ENCODE measurements around the gene TESMIN.

Gene TESMIN

GRCh38 chr11:68659158-68659921 lies 92.0 kb downstream of the TESMIN start:
- no peak for DNase-seq (ENCODE audit: low spot score)

DNA sequence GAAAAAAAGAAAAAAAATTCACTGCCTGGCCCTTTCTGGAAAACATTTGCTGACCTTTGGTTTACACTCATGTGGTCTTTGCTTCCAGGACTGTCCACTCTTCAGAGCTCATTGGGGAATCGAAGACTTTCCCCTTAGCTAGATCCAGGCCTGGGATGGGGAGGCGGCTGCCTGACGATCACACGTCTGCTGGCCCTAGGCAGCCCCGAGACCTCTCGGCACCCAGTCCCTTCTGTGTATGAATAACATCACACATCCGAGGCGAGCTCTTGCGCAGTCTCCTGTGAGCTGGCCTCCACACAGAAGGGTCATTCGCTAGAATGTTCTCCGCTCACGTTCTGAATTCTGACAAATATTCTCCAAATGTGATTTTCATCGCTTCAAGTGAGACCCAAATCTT lies 92.7 kb downstream of the TESMIN start:
- DNase-seq (ENCODE audit: low spot score): no peak

DNA sequence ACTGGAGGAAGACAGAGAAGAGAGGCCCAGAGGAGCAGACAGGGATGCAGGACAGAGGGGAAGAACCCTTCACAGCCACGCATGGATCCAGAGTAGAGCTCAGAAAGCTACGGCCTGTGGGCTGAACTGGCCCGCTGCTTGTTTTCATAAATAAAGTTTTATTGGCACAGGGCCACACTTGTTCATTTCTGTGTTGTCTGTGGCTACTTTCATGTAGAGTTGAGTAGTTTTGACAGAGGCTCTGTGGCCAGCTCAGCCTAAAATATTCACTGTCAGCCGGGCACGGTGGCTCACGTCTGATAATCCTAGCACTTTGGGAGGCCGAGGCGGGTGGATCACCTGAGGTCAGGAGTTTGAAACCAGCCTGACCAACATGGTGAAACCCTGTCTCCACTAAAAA lies 93.2 kb downstream of the TESMIN start:
- no peak for DNase-seq (ENCODE audit: low spot score)
